ENCODE results near the gene KRI1. TPM values are rescaled to one million over a fixed set of nuclear protein-coding genes. Genes with fewer than 3 reads are reported as not detected.
"Not testable (repeated sequence)": the region's sequence is repeated elsewhere in the genome, so short reads cannot be mapped to it uniquely, and the experiment has no call there.

Gene KRI1
- total and polyA plus RNA-seq, 4 donors: 4.6 to 14.1 (median 7.0) TPM

- Histone ChIP-seq H3K4me3 (ENCODE audit: low read depth in 1 of 3, low read length in 3 of 3) (no peak overlapping the region), H3K9me3 (ENCODE audit: control insufficient read depth in 4 of 4, low read length in 3 of 4) (no peaks in the 10 kb centered on the region), H3K27ac (ENCODE audit: low read depth in 1 of 2, low read length in 2 of 2) (no peak overlapping the region), H3K36me3 (ENCODE audit: control insufficient read depth in 4 of 4, insufficient read depth in 3 of 4, low read depth in 1 of 4, low read length in 3 of 4) (peaks cover 30 to 68% (median 49%) of the 10 kb centered on the region in 4 donors), H3K27me3 (ENCODE audit: control insufficient read depth in 4 of 4, insufficient read depth in 4 of 4, low read length in 3 of 4) (no peaks in the 10 kb centered on the region), H3K9ac (ENCODE audit: low read depth in 1 of 2, low read length in 2 of 2) (no peak overlapping the region), H3K4me1 (ENCODE audit: control insufficient read depth in 4 of 4, insufficient read depth in 4 of 4, low read length in 3 of 4) (no peaks in the 10 kb centered on the region)
- no peak for DNase-seq (ENCODE audit: low spot score)
- peak in 1 of 2 donors; percentile 59 for TF ChIP-seq RAD21 (IDR thresholded peaks at IDR 0.05)
- TF ChIP-seq CTCF (IDR thresholded peaks at IDR 0.05; ENCODE audit: low read depth, low read length, missing input control): peak; percentile 23
- no peak for TF ChIP-seq YY1 (IDR thresholded peaks at IDR 0.05)
- 92% methylated on average over 12 of the region's 12 CpGs for WGBS
These were observed 14.0 kb downstream of the KRI1 start for GRCh38 chr19:10551698-10552301.

- H3K36me3 ChIP-seq (ENCODE audit: control insufficient read depth in 4 of 4, insufficient read depth in 3 of 4, low read depth in 1 of 4, low read length in 3 of 4): peaks cover 33 to 67% (median 51%) of the 10 kb centered on the region in 4 donors
- not testable (repeated sequence) for H3K27ac ChIP-seq (ENCODE audit: low read depth in 1 of 2, low read length in 2 of 2); H3K9me3 ChIP-seq (ENCODE audit: control insufficient read depth in 4 of 4, low read length in 3 of 4); H3K27me3 ChIP-seq (ENCODE audit: control insufficient read depth in 4 of 4, insufficient read depth in 4 of 4, low read length in 3 of 4); H3K4me3 ChIP-seq (ENCODE audit: low read depth in 1 of 3, low read length in 3 of 3); H3K4me1 ChIP-seq (ENCODE audit: control insufficient read depth in 4 of 4, insufficient read depth in 4 of 4, low read length in 3 of 4); DNase-seq (ENCODE audit: low spot score); H3K9ac ChIP-seq (ENCODE audit: low read depth in 1 of 2, low read length in 2 of 2)
- 89% methylated on average over 9 of the region's 9 CpGs for WGBS
These were observed 14.8 kb downstream of the KRI1 start for GRCh38 chr19:10551006-10551405.

GRCh38 chr19:10550336-10550735 lies 15.5 kb downstream of the KRI1 start:
- 95% methylated on average over 6 of the region's 6 CpGs for WGBS
- H3K36me3 ChIP-seq (ENCODE audit: control insufficient read depth in 4 of 4, insufficient read depth in 3 of 4, low read depth in 1 of 4, low read length in 3 of 4): peaks cover 33 to 60% (median 46%) of the 10 kb centered on the region in 4 donors
- H3K27me3 ChIP-seq (ENCODE audit: control insufficient read depth in 4 of 4, insufficient read depth in 4 of 4, low read length in 3 of 4): no peaks in the 10 kb centered on the region
- H3K9me3 ChIP-seq (ENCODE audit: control insufficient read depth in 4 of 4, low read length in 3 of 4): no peaks in the 10 kb centered on the region
- TF ChIP-seq MAX (IDR thresholded peaks at IDR 0.05): no peak
- TF ChIP-seq ATF3 (IDR thresholded peaks at IDR 0.05): no peak
- TF ChIP-seq FOXA2 (IDR thresholded peaks at IDR 0.05): no peak
- TF ChIP-seq JUND (IDR thresholded peaks at IDR 0.05): no peak
- no peak for TF ChIP-seq ZBTB33 (IDR thresholded peaks at IDR 0.05)
- no peak for TF ChIP-seq GABPA (IDR thresholded peaks at IDR 0.05 in 1 of 2, conservative IDR thresholded peaks at IDR 0.05 in 1 of 2)
- TF ChIP-seq RXRA (IDR thresholded peaks at IDR 0.05): no peak
- TF ChIP-seq HNF4A (conservative IDR thresholded peaks at IDR 0.05): no peak
- no peak for TF ChIP-seq CTCF (IDR thresholded peaks at IDR 0.05; ENCODE audit: low read depth, low read length, missing input control)
- no peak for TF ChIP-seq NR2F2 (IDR thresholded peaks at IDR 0.05)
- TF ChIP-seq SP1 (IDR thresholded peaks at IDR 0.05): no peak
- TF ChIP-seq RAD21 (IDR thresholded peaks at IDR 0.05): no peak
- TF ChIP-seq REST (IDR thresholded peaks at IDR 0.05): no peak
- TF ChIP-seq FOXA1 (IDR thresholded peaks at IDR 0.05): no peak
- no peak overlapping the region for H3K4me3 ChIP-seq (ENCODE audit: low read depth in 1 of 3, low read length in 3 of 3)
- peaks cover 0 to 6% (median under 1%) of the 10 kb centered on the region in 4 donors for H3K4me1 ChIP-seq (ENCODE audit: control insufficient read depth in 4 of 4, insufficient read depth in 4 of 4, low read length in 3 of 4)
- H3K9ac ChIP-seq (ENCODE audit: low read depth in 1 of 2, low read length in 2 of 2): no peak overlapping the region
- H3K27ac ChIP-seq (ENCODE audit: low read depth in 1 of 2, low read length in 2 of 2): no peak overlapping the region
- DNase-seq (ENCODE audit: low spot score): no peak
